ENCODE measurements around the gene UGGT1. TPM values are rescaled to one million over a fixed set of nuclear protein-coding genes. Genes with fewer than 3 reads are reported as not detected.

Gene UGGT1
- total and polyA plus RNA-seq, 9 of the 15 experiments (the other 6 are each of a cell fraction or from before 2014, with no cell fraction given) = 5.1 to 56.4 (median 37.9) TPM

DNA sequence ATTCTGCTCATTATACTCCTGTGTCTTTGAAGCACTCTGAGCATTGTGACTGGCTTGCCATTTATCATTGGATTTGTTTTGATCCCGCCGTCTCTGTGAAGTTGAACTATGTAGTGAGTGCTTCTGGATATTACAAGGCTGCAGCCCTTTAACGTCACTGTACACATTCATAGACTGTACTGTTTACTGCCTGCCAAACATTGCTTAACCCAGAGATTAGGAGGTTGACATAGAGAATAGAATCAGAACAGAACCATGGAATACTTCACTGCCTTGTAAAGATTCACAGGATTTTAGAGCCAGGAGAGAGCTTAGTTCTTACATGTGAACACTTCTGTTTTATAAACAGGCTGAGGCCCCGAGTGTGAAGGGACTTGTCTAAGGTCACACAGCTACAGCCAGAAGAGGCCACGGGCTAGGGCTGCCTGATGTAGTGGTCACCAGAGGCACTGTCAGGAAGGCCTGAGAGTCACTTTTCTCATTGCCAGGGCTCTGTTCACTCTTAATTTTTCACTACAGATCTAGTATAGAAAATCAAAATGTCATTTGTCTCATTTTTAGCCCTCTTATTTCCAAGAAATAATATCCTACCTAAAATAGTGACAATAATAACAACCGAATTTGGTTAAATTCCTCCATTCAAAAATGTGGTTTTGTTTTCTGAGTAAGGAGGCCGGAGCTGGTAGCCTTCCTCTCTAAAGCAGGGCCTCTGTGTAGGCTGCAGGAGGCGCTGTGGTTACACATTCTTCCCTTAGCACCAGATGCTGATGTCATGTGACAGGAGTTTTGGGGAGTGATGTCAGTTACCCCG, 87.9 kb downstream of the UGGT1 start (continued):
- TF ChIP-seq, protein P1, sequence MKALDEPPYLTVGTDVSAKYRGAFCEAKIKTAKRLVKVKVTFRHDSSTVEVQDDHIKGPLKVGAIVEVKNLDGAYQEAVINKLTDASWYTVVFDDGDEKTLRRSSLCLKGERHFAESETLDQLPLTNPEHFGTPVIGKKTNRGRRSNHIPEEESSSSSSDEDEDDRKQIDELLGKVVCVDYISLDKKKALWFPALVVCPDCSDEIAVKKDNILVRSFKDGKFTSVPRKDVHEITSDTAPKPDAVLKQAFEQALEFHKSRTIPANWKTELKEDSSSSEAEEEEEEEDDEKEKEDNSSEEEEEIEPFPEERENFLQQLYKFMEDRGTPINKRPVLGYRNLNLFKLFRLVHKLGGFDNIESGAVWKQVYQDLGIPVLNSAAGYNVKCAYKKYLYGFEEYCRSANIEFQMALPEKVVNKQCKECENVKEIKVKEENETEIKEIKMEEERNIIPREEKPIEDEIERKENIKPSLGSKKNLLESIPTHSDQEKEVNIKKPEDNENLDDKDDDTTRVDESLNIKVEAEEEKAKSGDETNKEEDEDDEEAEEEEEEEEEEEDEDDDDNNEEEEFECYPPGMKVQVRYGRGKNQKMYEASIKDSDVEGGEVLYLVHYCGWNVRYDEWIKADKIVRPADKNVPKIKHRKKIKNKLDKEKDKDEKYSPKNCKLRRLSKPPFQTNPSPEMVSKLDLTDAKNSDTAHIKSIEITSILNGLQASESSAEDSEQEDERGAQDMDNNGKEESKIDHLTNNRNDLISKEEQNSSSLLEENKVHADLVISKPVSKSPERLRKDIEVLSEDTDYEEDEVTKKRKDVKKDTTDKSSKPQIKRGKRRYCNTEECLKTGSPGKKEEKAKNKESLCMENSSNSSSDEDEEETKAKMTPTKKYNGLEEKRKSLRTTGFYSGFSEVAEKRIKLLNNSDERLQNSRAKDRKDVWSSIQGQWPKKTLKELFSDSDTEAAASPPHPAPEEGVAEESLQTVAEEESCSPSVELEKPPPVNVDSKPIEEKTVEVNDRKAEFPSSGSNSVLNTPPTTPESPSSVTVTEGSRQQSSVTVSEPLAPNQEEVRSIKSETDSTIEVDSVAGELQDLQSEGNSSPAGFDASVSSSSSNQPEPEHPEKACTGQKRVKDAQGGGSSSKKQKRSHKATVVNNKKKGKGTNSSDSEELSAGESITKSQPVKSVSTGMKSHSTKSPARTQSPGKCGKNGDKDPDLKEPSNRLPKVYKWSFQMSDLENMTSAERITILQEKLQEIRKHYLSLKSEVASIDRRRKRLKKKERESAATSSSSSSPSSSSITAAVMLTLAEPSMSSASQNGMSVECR (CRISPR knock-in tag; IDR thresholded peaks at IDR 0.05) = no peak
- TF ChIP-seq SRSF1 (IDR thresholded peaks at IDR 0.05; ENCODE audit: low read depth, low read length) (no peak), GABPA (tag; conservative IDR thresholded peaks at IDR 0.05; ENCODE audit: low read depth) (no peak), ARNT (IDR thresholded peaks at IDR 0.05) (no peak), SETDB1 (IDR thresholded peaks at IDR 0.05; ENCODE audit: low read length) (no peak), MIER1 (IDR thresholded peaks at IDR 0.05; ENCODE audit: low read depth) (no peak)
- TF ChIP-seq, protein P2, sequence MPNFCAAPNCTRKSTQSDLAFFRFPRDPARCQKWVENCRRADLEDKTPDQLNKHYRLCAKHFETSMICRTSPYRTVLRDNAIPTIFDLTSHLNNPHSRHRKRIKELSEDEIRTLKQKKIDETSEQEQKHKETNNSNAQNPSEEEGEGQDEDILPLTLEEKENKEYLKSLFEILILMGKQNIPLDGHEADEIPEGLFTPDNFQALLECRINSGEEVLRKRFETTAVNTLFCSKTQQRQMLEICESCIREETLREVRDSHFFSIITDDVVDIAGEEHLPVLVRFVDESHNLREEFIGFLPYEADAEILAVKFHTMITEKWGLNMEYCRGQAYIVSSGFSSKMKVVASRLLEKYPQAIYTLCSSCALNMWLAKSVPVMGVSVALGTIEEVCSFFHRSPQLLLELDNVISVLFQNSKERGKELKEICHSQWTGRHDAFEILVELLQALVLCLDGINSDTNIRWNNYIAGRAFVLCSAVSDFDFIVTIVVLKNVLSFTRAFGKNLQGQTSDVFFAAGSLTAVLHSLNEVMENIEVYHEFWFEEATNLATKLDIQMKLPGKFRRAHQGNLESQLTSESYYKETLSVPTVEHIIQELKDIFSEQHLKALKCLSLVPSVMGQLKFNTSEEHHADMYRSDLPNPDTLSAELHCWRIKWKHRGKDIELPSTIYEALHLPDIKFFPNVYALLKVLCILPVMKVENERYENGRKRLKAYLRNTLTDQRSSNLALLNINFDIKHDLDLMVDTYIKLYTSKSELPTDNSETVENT (CRISPR knock-in tag; IDR thresholded peaks at IDR 0.05) = no peak
